ENCODE data around the gene KIF3A.

KIF3A gene

GRCh38 chr5:132776131-132776937, 39.0 kb upstream of the KIF3A start:
- Histone ChIP-seq H3K36me3 (ENCODE audit: control insufficient read depth, insufficient read depth, low read length) (no peaks in the 10 kb centered on the region), H3K27ac (ENCODE audit: low read depth, low read length) (no peak overlapping the region), H3K4me3 (ENCODE audit: low read length) (peak overlapping the region; percentile 88), H3K9ac (ENCODE audit: low read length) (no peak overlapping the region), H3K4me1 (ENCODE audit: control insufficient read depth, insufficient read depth, low read length) (peaks cover 5% of the 10 kb centered on the region), H3K27me3 (ENCODE audit: control insufficient read depth, insufficient read depth, low read length) (peaks cover 4% of the 10 kb centered on the region)

- H3K9ac ChIP-seq (ENCODE audit: low read length), result no peak overlapping the region
- H3K27ac ChIP-seq (ENCODE audit: low read depth, low read length), result no peak overlapping the region
- H3K4me1 ChIP-seq (ENCODE audit: control insufficient read depth, insufficient read depth, low read length), result peaks cover 5% of the 10 kb centered on the region
Observed at GRCh38 chr5:132775476-132775961, 38.2 kb upstream of the KIF3A start.

GRCh38 chr5:132774896-132775295, 37.5 kb upstream of the KIF3A start:
- H3K36me3 ChIP-seq (ENCODE audit: control insufficient read depth, insufficient read depth, low read length), result no peaks in the 10 kb centered on the region
- no peak overlapping the region for H3K4me3 ChIP-seq (ENCODE audit: low read length)
- H3K27ac ChIP-seq (ENCODE audit: low read depth, low read length), result no peak overlapping the region
- no peak overlapping the region for H3K9ac ChIP-seq (ENCODE audit: low read length)
- peaks cover 5% of the 10 kb centered on the region for H3K4me1 ChIP-seq (ENCODE audit: control insufficient read depth, insufficient read depth, low read length)
- H3K27me3 ChIP-seq (ENCODE audit: control insufficient read depth, insufficient read depth, low read length), result peaks cover 4% of the 10 kb centered on the region

More at GRCh38 chr5:132775476-132775961, 38.2 kb upstream of the KIF3A start:
- Histone ChIP-seq H3K36me3 (ENCODE audit: control insufficient read depth, insufficient read depth, low read length) (no peaks in the 10 kb centered on the region), H3K27me3 (ENCODE audit: control insufficient read depth, insufficient read depth, low read length) (peaks cover 4% of the 10 kb centered on the region), H3K4me3 (ENCODE audit: low read length) (peak overlapping the region; percentile 88)

- Histone ChIP-seq H3K9ac (ENCODE audit: low read length) (no peak overlapping the region), H3K36me3 (ENCODE audit: control insufficient read depth, insufficient read depth, low read length) (no peaks in the 10 kb centered on the region), H3K27me3 (ENCODE audit: control insufficient read depth, insufficient read depth, low read length) (peaks cover 4% of the 10 kb centered on the region), H3K27ac (ENCODE audit: low read depth, low read length) (no peak overlapping the region), H3K4me1 (ENCODE audit: control insufficient read depth, insufficient read depth, low read length) (peaks cover 5% of the 10 kb centered on the region), H3K4me3 (ENCODE audit: low read length) (no peak overlapping the region)
Observed at GRCh38 chr5:132774406-132774805, 37.1 kb upstream of the KIF3A start.

GRCh38 chr5:132773601-132774355, 36.4 kb upstream of the KIF3A start:
- Histone ChIP-seq H3K4me3 (ENCODE audit: low read length) (no peak overlapping the region), H3K36me3 (ENCODE audit: control insufficient read depth, insufficient read depth, low read length) (no peaks in the 10 kb centered on the region), H3K9ac (ENCODE audit: low read length) (no peak overlapping the region), H3K4me1 (ENCODE audit: control insufficient read depth, insufficient read depth, low read length) (peaks cover 5% of the 10 kb centered on the region), H3K27me3 (ENCODE audit: control insufficient read depth, insufficient read depth, low read length) (peaks cover 4% of the 10 kb centered on the region), H3K27ac (ENCODE audit: low read depth, low read length) (no peak overlapping the region)

- Histone ChIP-seq H3K4me3 (ENCODE audit: low read length) (no peak overlapping the region), H3K9ac (ENCODE audit: low read length) (no peak overlapping the region)
Observed at GRCh38 chr5:132773114-132773513, 35.8 kb upstream of the KIF3A start.

GRCh38 chr5:132772291-132773070, 35.1 kb upstream of the KIF3A start:
- H3K4me3 ChIP-seq (ENCODE audit: low read length), result no peak overlapping the region
- H3K9ac ChIP-seq (ENCODE audit: low read length), result no peak overlapping the region
- no peaks in the 10 kb centered on the region for H3K27me3 ChIP-seq (ENCODE audit: control insufficient read depth, insufficient read depth, low read length)
- no peaks in the 10 kb centered on the region for H3K36me3 ChIP-seq (ENCODE audit: control insufficient read depth, insufficient read depth, low read length)
- no peak overlapping the region for H3K27ac ChIP-seq (ENCODE audit: low read depth, low read length)
- H3K4me1 ChIP-seq (ENCODE audit: control insufficient read depth, insufficient read depth, low read length), result no peaks in the 10 kb centered on the region

More at GRCh38 chr5:132773114-132773513, 35.8 kb upstream of the KIF3A start:
- Histone ChIP-seq H3K27me3 (ENCODE audit: control insufficient read depth, insufficient read depth, low read length) (peaks cover 4% of the 10 kb centered on the region), H3K36me3 (ENCODE audit: control insufficient read depth, insufficient read depth, low read length) (no peaks in the 10 kb centered on the region), H3K4me1 (ENCODE audit: control insufficient read depth, insufficient read depth, low read length) (peaks cover 5% of the 10 kb centered on the region), H3K27ac (ENCODE audit: low read depth, low read length) (no peak overlapping the region)

GRCh38 chr5:132771503-132771998, 34.2 kb upstream of the KIF3A start:
- no peak overlapping the region for H3K4me3 ChIP-seq (ENCODE audit: low read length)
- no peak overlapping the region for H3K9ac ChIP-seq (ENCODE audit: low read length)
- H3K36me3 ChIP-seq (ENCODE audit: control insufficient read depth, insufficient read depth, low read length), result no peaks in the 10 kb centered on the region
- no peaks in the 10 kb centered on the region for H3K27me3 ChIP-seq (ENCODE audit: control insufficient read depth, insufficient read depth, low read length)
- H3K4me1 ChIP-seq (ENCODE audit: control insufficient read depth, insufficient read depth, low read length), result no peaks in the 10 kb centered on the region
- H3K27ac ChIP-seq (ENCODE audit: low read depth, low read length), result no peak overlapping the region

- Histone ChIP-seq H3K27ac (ENCODE audit: low read depth, low read length) (no peak overlapping the region), H3K4me1 (ENCODE audit: control insufficient read depth, insufficient read depth, low read length) (no peaks in the 10 kb centered on the region), H3K36me3 (ENCODE audit: control insufficient read depth, insufficient read depth, low read length) (no peaks in the 10 kb centered on the region), H3K9ac (ENCODE audit: low read length) (no peak overlapping the region), H3K4me3 (ENCODE audit: low read length) (no peak overlapping the region), H3K27me3 (ENCODE audit: control insufficient read depth, insufficient read depth, low read length) (no peaks in the 10 kb centered on the region)
Observed at GRCh38 chr5:132770476-132771159, 33.3 kb upstream of the KIF3A start.

GRCh38 chr5:132768485-132768868, 31.1 kb upstream of the KIF3A start:
- no peaks in the 10 kb centered on the region for H3K4me1 ChIP-seq (ENCODE audit: control insufficient read depth, insufficient read depth, low read length)
- no peak overlapping the region for H3K4me3 ChIP-seq (ENCODE audit: low read length)
- H3K27me3 ChIP-seq (ENCODE audit: control insufficient read depth, insufficient read depth, low read length), result no peaks in the 10 kb centered on the region
- peaks cover 10% of the 10 kb centered on the region for H3K36me3 ChIP-seq (ENCODE audit: control insufficient read depth, insufficient read depth, low read length)
- no peak overlapping the region for H3K9ac ChIP-seq (ENCODE audit: low read length)
- no peak overlapping the region for H3K27ac ChIP-seq (ENCODE audit: low read depth, low read length)

GRCh38 chr5:132767150-132767549, 29.8 kb upstream of the KIF3A start:
- Histone ChIP-seq H3K4me3 (ENCODE audit: low read length) (no peak overlapping the region), H3K27me3 (ENCODE audit: control insufficient read depth, insufficient read depth, low read length) (no peaks in the 10 kb centered on the region), H3K4me1 (ENCODE audit: control insufficient read depth, insufficient read depth, low read length) (no peaks in the 10 kb centered on the region), H3K27ac (ENCODE audit: low read depth, low read length) (no peak overlapping the region), H3K36me3 (ENCODE audit: control insufficient read depth, insufficient read depth, low read length) (peaks cover 18% of the 10 kb centered on the region), H3K9ac (ENCODE audit: low read length) (no peak overlapping the region)

GRCh38 chr5:132766806-132767055, 29.4 kb upstream of the KIF3A start:
- no peak overlapping the region for H3K9ac ChIP-seq (ENCODE audit: low read length)
- H3K27me3 ChIP-seq (ENCODE audit: control insufficient read depth, insufficient read depth, low read length), result no peaks in the 10 kb centered on the region
- no peak overlapping the region for H3K27ac ChIP-seq (ENCODE audit: low read depth, low read length)
- no peaks in the 10 kb centered on the region for H3K4me1 ChIP-seq (ENCODE audit: control insufficient read depth, insufficient read depth, low read length)
- no peak overlapping the region for H3K4me3 ChIP-seq (ENCODE audit: low read length)
- H3K36me3 ChIP-seq (ENCODE audit: control insufficient read depth, insufficient read depth, low read length), result peaks cover 19% of the 10 kb centered on the region

Data from rectal smooth muscle tissue (tissue), 1 donor.